ENCODE measurements around the gene C1orf105.

DNA sequence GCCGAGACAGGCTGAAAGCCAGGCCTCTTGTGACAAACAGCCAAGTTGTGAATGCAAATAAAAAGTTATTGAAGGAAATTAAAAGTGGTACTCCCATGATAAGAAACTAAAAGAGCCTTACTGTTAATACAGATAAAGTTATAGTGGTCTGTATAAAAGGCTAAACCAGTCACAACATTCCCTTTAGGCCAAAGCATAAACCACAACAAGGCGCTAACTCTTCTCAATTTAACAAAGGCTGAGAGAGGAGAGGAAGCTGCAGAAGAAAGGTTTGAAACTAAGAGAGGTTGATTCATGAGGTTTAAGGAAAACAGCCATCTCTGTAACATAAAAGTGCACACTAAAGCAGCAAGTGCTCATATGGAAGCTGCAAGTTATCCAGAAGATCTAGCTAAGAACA, 10.7 kb downstream of the C1orf105 start:
- no peak for TF ChIP-seq POLR2A (IDR thresholded peaks at IDR 0.05)
- TF ChIP-seq, protein P1, sequence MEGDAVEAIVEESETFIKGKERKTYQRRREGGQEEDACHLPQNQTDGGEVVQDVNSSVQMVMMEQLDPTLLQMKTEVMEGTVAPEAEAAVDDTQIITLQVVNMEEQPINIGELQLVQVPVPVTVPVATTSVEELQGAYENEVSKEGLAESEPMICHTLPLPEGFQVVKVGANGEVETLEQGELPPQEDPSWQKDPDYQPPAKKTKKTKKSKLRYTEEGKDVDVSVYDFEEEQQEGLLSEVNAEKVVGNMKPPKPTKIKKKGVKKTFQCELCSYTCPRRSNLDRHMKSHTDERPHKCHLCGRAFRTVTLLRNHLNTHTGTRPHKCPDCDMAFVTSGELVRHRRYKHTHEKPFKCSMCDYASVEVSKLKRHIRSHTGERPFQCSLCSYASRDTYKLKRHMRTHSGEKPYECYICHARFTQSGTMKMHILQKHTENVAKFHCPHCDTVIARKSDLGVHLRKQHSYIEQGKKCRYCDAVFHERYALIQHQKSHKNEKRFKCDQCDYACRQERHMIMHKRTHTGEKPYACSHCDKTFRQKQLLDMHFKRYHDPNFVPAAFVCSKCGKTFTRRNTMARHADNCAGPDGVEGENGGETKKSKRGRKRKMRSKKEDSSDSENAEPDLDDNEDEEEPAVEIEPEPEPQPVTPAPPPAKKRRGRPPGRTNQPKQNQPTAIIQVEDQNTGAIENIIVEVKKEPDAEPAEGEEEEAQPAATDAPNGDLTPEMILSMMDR (IDR thresholded peaks at IDR 0.05), result no peak
- TF ChIP-seq EP300 (IDR thresholded peaks at IDR 0.05), result no peak
- TF ChIP-seq POLR2AphosphoS5 (IDR thresholded peaks at IDR 0.05), result no peak

All from suprapubic skin (tissue), 4 donors.